PC-3 (cell line): ENCODE measurements around the gene ACOT8. TPM values are rescaled to one million over a fixed set of nuclear protein-coding genes. Genes with fewer than 3 reads are reported as not detected.

Experiments
- ATAC-seq: fragments of 200-7000 bp; cut with Tn5 transposase; 2 replicates; pipeline ENCODE4 v1.9.1; 2020; ENCODE audit warnings: mild to moderate bottlenecking, moderate library complexity
- BruUV-seq: library from RNA; stranded (reverse); fragments of 400-500 nt; replicated peaks from 2 replicates; lab custom pipeline; 2021; lab: Mats Ljungman, UMichigan
- CTCF ChIA-PET: fragments of 300-600 bp; sonication (Branson Sonifier 250); formaldehyde crosslinking; loops from one replicate; lab custom pipeline; 2022; ENCODE audit warnings: antibody characterized with exemption; lab: Charles Lee
- POLR2A ChIA-PET: fragments of 300-600 bp; sonication (Branson Sonifier 250); formaldehyde crosslinking; loops from one replicate; lab custom pipeline; 2022; ENCODE audit warnings: antibody characterized with exemption; ENCODE audit not compliant: unreplicated experiment; lab: Charles Lee
- DNase-seq: peaks from one replicate; pipeline ENCODE4 v3.0.0-alpha.2; 2015
- H2AFZ ChIP-seq: fragments of 300-600 bp; sonication (generic); 2 replicates; pipeline ENCODE4 v1.6.0; 2016; ENCODE audit warnings: antibody characterized with exemption, low read length
- H3F3A ChIP-seq: fragments of 300-600 bp; sonication (generic); one replicate; pipeline ENCODE4 v1.6.0; 2017; ENCODE audit warnings: antibody characterized with exemption, low read length, control low read depth, mild to moderate bottlenecking; ENCODE audit not compliant: unreplicated experiment
- H3K27ac ChIP-seq: fragments of 300-600 bp; sonication (generic); 2 replicates; pipeline ENCODE4 v1.5.1; 2016; ENCODE audit warnings: mild to moderate bottlenecking, low read length
- H3K27me3 ChIP-seq: fragments of 300-600 bp; sonication (generic); 2 replicates; pipeline ENCODE4 v1.6.1; 2016; ENCODE audit warnings: low read length, mixed read lengths
- H3K36me3 ChIP-seq: fragments of 300-600 bp; sonication (generic); 2 replicates; pipeline ENCODE4 v1.6.1; 2016; ENCODE audit warnings: low read depth, mixed run types, low read length, mixed read lengths
- H3K4me1 ChIP-seq: fragments of 300-600 bp; sonication (generic); 2 replicates; pipeline ENCODE4 v1.5.1; 2016; ENCODE audit warnings: low read length; ENCODE audit not compliant: insufficient read depth
- H3K4me2 ChIP-seq: fragments of 300-600 bp; sonication (generic); 2 replicates; pipeline ENCODE4 v1.6.0; 2016; ENCODE audit warnings: low read length
- H3K4me3 ChIP-seq: fragments of 300-600 bp; sonication (generic); 2 replicates; pipeline ENCODE4 v1.5.1; 2016; ENCODE audit warnings: mild to moderate bottlenecking, low read length, mixed read lengths
- H3K79me2 ChIP-seq: fragments of 300-600 bp; sonication (generic); 2 replicates; pipeline ENCODE4 v1.6.1; 2017; ENCODE audit warnings: low read length, mixed read lengths
- H3K9ac ChIP-seq: fragments of 300-600 bp; sonication (generic); 2 replicates; pipeline ENCODE4 v1.6.0; 2016; ENCODE audit warnings: mild to moderate bottlenecking, low read length
- H3K9me2 ChIP-seq: fragments of 300-600 bp; sonication (generic); replicated peaks from 2 replicates; pipeline ENCODE4 v1.6.1; 2016; ENCODE audit warnings: mixed run types, low read length, mixed read lengths
- H3K9me3 ChIP-seq: fragments of 300-600 bp; sonication (generic); 2 replicates; pipeline ENCODE4 v1.6.1; 2016; ENCODE audit warnings: low read length, mixed read lengths
- H4K20me1 ChIP-seq: fragments of 300-600 bp; sonication (generic); 2 replicates; pipeline ENCODE4 v1.6.1; 2016; ENCODE audit warnings: low read length, mixed read lengths
- EZH2 ChIP-seq: fragments of 300-600 bp; sonication (generic); IDR thresholded peaks from one replicate; pipeline ENCODE4 v1.6.1; 2017; ENCODE audit warnings: antibody characterized with exemption, mild to moderate bottlenecking, low read length; ENCODE audit not compliant: unreplicated experiment
- EZH2phosphoT487 ChIP-seq: fragments of 300-600 bp; sonication (generic); IDR thresholded peaks from 2 replicates; pipeline ENCODE4 v1.6.1; 2018; ENCODE audit warnings: mild to moderate bottlenecking, antibody characterized with exemption, low read length, borderline replicate concordance
- intact Hi-C: fragments of 100-400 bp; cut with micrococcal nuclease; formaldehyde crosslinking; loops from 2 replicates; pipeline ENCODE4 v1.9.0; 2023
- total RNA-seq: library from RNA; depleted of rRNA; stranded (reverse); fragments of >200 nt; gene quantifications from 2 replicates; pipeline ENCODE4 v1.2.3, GENCODE V29; 2014
- TF ChIP-seq, protein P1 (sequence below): fragments of 300-600 bp; sonication (generic); conservative IDR thresholded peaks from 2 replicates; pipeline ENCODE4 v1.5.1; 2017; ENCODE audit warnings: antibody characterized with exemption, low read depth, mild to moderate bottlenecking, low read length

The ACOT8 gene
- total RNA-seq, 1 experiment from 2014 or later: 58.8 TPM

DNA sequence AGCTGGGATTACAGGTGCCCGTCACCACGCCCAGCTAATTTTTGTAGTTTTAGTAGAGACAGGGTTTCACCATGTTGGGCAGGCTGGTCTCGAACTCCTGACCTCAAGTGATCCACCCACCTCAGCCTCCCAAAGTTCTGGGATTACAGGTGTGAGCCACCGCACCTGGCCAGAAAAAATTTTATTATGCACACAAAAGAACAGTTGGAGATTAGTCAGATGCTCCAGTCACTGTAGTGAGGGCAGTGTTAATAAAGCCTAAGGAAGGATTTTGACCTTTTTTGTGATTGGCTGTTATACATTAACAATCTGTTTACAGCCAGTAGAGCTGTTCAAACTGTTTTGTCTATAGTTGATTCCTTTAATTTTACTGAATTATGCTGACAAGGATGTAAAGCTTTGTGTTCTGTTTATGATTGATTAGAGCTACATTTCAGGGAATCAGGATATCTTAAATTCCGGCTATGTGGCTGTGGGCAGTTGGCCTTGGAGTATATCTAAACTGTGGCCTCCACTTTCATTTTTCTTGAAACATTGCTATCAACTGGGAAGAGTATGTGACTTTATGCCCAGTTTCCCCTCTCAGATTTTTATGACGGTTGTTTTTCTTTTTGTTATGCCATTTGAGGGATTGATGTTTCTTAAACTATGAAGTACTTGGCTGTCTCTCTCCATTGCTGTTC is 10.1 kb upstream of the ACOT8 start:
- peak overlapping the region; percentile 35 for H3K9ac ChIP-seq
- no peaks in the 10 kb centered on the region for H3K27me3 ChIP-seq
- peaks cover 22% of the 10 kb centered on the region for H3K4me1 ChIP-seq
- H3K4me2 ChIP-seq: peak overlapping the region; percentile 62
- DNase-seq (no peak), ATAC-seq (peak; percentile 29)
- POLR2A ChIA-PET: interaction anchor here (0.6 to 0.9 kb wide), 7 partner anchors 14 to 343 kb away, joined by 3 to 7 read pairs (median 5); partner anchors contain the start of gene ZSWIM1
- no peaks in the 10 kb centered on the region for H3K9me2 ChIP-seq
- no peaks in the 10 kb centered on the region for H3K36me3 ChIP-seq
- H3F3A ChIP-seq: peaks cover 2% of the 10 kb centered on the region
- peak overlapping the region; percentile 14; the same call in 1 of the 2 replicates for H2AFZ ChIP-seq
- no peaks in the 10 kb centered on the region for H3K9me3 ChIP-seq
- H3K79me2 ChIP-seq: no peaks in the 10 kb centered on the region
- TSS peak; percentile 99 for BruUV-seq
- H3K4me3 ChIP-seq: peak overlapping the region; percentile 8
- CTCF ChIA-PET: interaction anchor here (0.6 kb wide), 1 partner anchor 69 kb away, joined by 3 read pairs; no protein-coding TSS in a partner anchor
- peak overlapping the region; percentile 85 for H3K27ac ChIP-seq
- no peaks in the 10 kb centered on the region for H4K20me1 ChIP-seq
- TF ChIP-seq, protein P1, sequence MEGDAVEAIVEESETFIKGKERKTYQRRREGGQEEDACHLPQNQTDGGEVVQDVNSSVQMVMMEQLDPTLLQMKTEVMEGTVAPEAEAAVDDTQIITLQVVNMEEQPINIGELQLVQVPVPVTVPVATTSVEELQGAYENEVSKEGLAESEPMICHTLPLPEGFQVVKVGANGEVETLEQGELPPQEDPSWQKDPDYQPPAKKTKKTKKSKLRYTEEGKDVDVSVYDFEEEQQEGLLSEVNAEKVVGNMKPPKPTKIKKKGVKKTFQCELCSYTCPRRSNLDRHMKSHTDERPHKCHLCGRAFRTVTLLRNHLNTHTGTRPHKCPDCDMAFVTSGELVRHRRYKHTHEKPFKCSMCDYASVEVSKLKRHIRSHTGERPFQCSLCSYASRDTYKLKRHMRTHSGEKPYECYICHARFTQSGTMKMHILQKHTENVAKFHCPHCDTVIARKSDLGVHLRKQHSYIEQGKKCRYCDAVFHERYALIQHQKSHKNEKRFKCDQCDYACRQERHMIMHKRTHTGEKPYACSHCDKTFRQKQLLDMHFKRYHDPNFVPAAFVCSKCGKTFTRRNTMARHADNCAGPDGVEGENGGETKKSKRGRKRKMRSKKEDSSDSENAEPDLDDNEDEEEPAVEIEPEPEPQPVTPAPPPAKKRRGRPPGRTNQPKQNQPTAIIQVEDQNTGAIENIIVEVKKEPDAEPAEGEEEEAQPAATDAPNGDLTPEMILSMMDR: no peak
- TF ChIP-seq EZH2phosphoT487 (no peak), EZH2 (no peak)
- intact Hi-C loops: loop anchor here (1.0 kb wide), 1 partner anchor 31 kb away; no protein-coding TSS in a partner anchor

DNA sequence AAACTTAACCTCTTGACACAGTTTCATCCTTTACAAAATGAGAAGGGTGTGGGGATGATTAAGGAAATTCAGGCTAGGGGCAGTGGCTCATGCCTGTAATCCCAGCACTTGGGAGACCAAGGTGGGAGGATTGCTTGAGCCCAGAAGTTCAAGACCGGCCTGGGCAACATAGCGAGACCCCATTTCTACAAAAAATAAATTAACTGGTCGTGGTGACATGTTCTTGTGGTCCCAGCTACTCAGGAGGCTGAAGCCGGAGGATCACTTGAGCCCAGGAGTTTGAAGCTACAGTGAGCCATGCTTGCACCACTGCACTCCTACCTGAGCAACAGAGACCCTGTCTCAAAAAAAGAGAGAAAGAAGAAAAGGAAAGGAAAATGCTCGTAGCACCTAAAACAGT is 9.3 kb upstream of the ACOT8 start:
- intact Hi-C loops: no loop called here
- H3K9ac ChIP-seq: no peak overlapping the region
- TF ChIP-seq EZH2phosphoT487 (no peak), EZH2 (no peak)
- TF ChIP-seq, protein P1: no peak
- peaks cover 18% of the 10 kb centered on the region for H3K4me1 ChIP-seq
- no peak overlapping the region for H3K4me2 ChIP-seq
- H2AFZ ChIP-seq: no peak overlapping the region
- no peak for DNase-seq
- ChIA-PET CTCF (no interaction called here), POLR2A (no interaction called here)
- H3K4me3 ChIP-seq: no peak overlapping the region
- no peaks in the 10 kb centered on the region for H3K79me2 ChIP-seq
- no peaks in the 10 kb centered on the region for H4K20me1 ChIP-seq
- no peak for ATAC-seq
- no peaks in the 10 kb centered on the region for H3K9me2 ChIP-seq
- no TSS peak for BruUV-seq
- H3K36me3 ChIP-seq: no peaks in the 10 kb centered on the region
- peaks cover 2% of the 10 kb centered on the region for H3F3A ChIP-seq
- no peaks in the 10 kb centered on the region for H3K9me3 ChIP-seq
- H3K27me3 ChIP-seq: no peaks in the 10 kb centered on the region
- peak overlapping the region; percentile 85; the same call in 1 of the 2 replicates for H3K27ac ChIP-seq
